Astrocyte of the spinal cord (primary cell): Measurements from ENCODE around the gene GCLC.

Source experiments
- DNase-seq: peaks from one replicate; pipeline ENCODE4 v3.0.0; 2011; ENCODE audit warnings: low read depth, low spot score
- H3K4me3 ChIP-seq: 2 replicates; pipeline ENCODE4 v1.5.1; 2011; ENCODE audit warnings: low read depth, mild to moderate bottlenecking, low read length, moderate library complexity
- CTCF ChIP-seq: IDR thresholded peaks from 2 replicates; pipeline ENCODE4 v1.5.1; 2012; ENCODE audit warnings: low read depth, mild to moderate bottlenecking, low read length, inconsistent platforms
- in situ Hi-C: cut with HindIII; loops from 2 replicates; pipeline ENCODE4 v1.10.0; 2017; ENCODE audit warnings: low sequenced_read_pairs

GCLC gene

GRCh38 chr6:53456809-53457208, 88.1 kb downstream of the GCLC start:
- in situ Hi-C loops: no loop called here
- no peak overlapping the region for H3K4me3 ChIP-seq
- no peak for TF ChIP-seq CTCF
- no peak for DNase-seq

DNA sequence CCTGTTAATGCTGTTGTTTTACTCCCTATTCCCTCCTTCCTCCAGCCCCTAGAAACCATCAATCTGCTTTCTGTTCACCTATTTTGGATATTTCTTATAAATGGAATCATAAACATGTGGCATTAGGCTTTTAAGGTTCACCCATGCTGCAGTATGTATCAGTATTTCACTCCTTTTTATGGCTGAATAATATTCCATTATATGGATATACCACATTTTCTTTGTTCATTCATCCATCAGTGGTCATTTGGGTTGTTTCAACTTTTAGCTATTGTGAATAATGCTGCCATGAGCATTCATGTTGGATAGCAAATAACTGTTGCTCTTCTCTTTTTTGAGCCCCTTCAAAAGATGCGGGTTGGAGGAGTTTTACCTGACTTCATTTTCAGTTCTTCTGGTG, 89.2 kb downstream of the GCLC start:
- no peak for TF ChIP-seq CTCF
- no peak overlapping the region for H3K4me3 ChIP-seq
- DNase-seq: no peak
- in situ Hi-C loops: no loop called here

- no peak for DNase-seq
- no peak for TF ChIP-seq CTCF
- in situ Hi-C loops: no loop called here
- no peak overlapping the region for H3K4me3 ChIP-seq
These were observed 93.7 kb downstream of the GCLC start for GRCh38 chr6:53451165-53451564.

- H3K4me3 ChIP-seq: no peak overlapping the region
- no peak for TF ChIP-seq CTCF
- in situ Hi-C loops: no loop called here
- no peak for DNase-seq
These were observed 97.0 kb downstream of the GCLC start for GRCh38 chr6:53447865-53448264.
